ENCODE data around the gene CFAP410. TPM values are rescaled to one million over a fixed set of nuclear protein-coding genes. Genes with fewer than 3 reads are reported as not detected.

CFAP410 gene
- total RNA-seq, result 17.6 TPM

GRCh38 chr21:44338971-44339910 is at the start of gene CFAP410:
Gene CFAP410 (minus strand): TSS chr21:44339390. CDS start chr21:44339194, 196 bp downstream.
- Histone ChIP-seq H3K4me3 (ENCODE audit: low read length) (peak within 1 kb of the TSS; percentile 93), H3K4me1 (ENCODE audit: insufficient read depth, low read length) (peaks cover 18% of the 10 kb centered on the region), H3K9me3 (ENCODE audit: low read depth, low read length) (no peaks in the 10 kb centered on the region), H3K27me3 (ENCODE audit: insufficient read depth, low read length) (no peaks in the 10 kb centered on the region)

- Histone ChIP-seq H3K4me3 (ENCODE audit: low read length) (no peak overlapping the region), H3K4me1 (ENCODE audit: insufficient read depth, low read length) (no peaks in the 10 kb centered on the region), H3K9me3 (ENCODE audit: low read depth, low read length) (peaks cover 23% of the 10 kb centered on the region), H3K27me3 (ENCODE audit: insufficient read depth, low read length) (no peaks in the 10 kb centered on the region)
Measured at GRCh38 chr21:44384968-44385367, 45.8 kb upstream of the CFAP410 start.

- no peaks in the 10 kb centered on the region for H3K4me1 ChIP-seq (ENCODE audit: insufficient read depth, low read length)
- H3K9me3 ChIP-seq (ENCODE audit: low read depth, low read length), result peaks cover 23% of the 10 kb centered on the region
- no peaks in the 10 kb centered on the region for H3K27me3 ChIP-seq (ENCODE audit: insufficient read depth, low read length)
- no peak overlapping the region for H3K4me3 ChIP-seq (ENCODE audit: low read length)
Measured at GRCh38 chr21:44383216-44383615, 44.0 kb upstream of the CFAP410 start.

- Histone ChIP-seq H3K4me3 (ENCODE audit: low read length) (no peak overlapping the region), H3K4me1 (ENCODE audit: insufficient read depth, low read length) (no peaks in the 10 kb centered on the region), H3K9me3 (ENCODE audit: low read depth, low read length) (peaks cover 23% of the 10 kb centered on the region), H3K27me3 (ENCODE audit: insufficient read depth, low read length) (no peaks in the 10 kb centered on the region)
Measured at GRCh38 chr21:44382536-44382935, 43.3 kb upstream of the CFAP410 start.

GRCh38 chr21:44381874-44382273 is 42.7 kb upstream of the CFAP410 start:
- Histone ChIP-seq H3K4me3 (ENCODE audit: low read length) (no peak overlapping the region), H3K9me3 (ENCODE audit: low read depth, low read length) (peaks cover 23% of the 10 kb centered on the region), H3K27me3 (ENCODE audit: insufficient read depth, low read length) (no peaks in the 10 kb centered on the region), H3K4me1 (ENCODE audit: insufficient read depth, low read length) (no peaks in the 10 kb centered on the region)

GRCh38 chr21:44380876-44381275 is 41.7 kb upstream of the CFAP410 start:
- Histone ChIP-seq H3K27me3 (ENCODE audit: insufficient read depth, low read length) (no peaks in the 10 kb centered on the region), H3K4me3 (ENCODE audit: low read length) (no peak overlapping the region), H3K4me1 (ENCODE audit: insufficient read depth, low read length) (peaks cover 6% of the 10 kb centered on the region)

GRCh38 chr21:44379991-44380865 is 41.0 kb upstream of the CFAP410 start:
- Histone ChIP-seq H3K9me3 (ENCODE audit: low read depth, low read length) (peaks cover 17% of the 10 kb centered on the region), H3K4me3 (ENCODE audit: low read length) (no peak overlapping the region), H3K4me1 (ENCODE audit: insufficient read depth, low read length) (peaks cover 13% of the 10 kb centered on the region), H3K27me3 (ENCODE audit: insufficient read depth, low read length) (no peaks in the 10 kb centered on the region)

More at GRCh38 chr21:44380876-44381275, 41.7 kb upstream of the CFAP410 start:
- H3K9me3 ChIP-seq (ENCODE audit: low read depth, low read length), result peaks cover 23% of the 10 kb centered on the region

- Histone ChIP-seq H3K9me3 (ENCODE audit: low read depth, low read length) (peaks cover 10% of the 10 kb centered on the region), H3K27me3 (ENCODE audit: insufficient read depth, low read length) (no peaks in the 10 kb centered on the region), H3K4me1 (ENCODE audit: insufficient read depth, low read length) (peaks cover 20% of the 10 kb centered on the region), H3K4me3 (ENCODE audit: low read length) (no peak overlapping the region)
Measured at GRCh38 chr21:44379515-44379848, 40.3 kb upstream of the CFAP410 start.

GRCh38 chr21:44378646-44379514 is 39.7 kb upstream of the CFAP410 start:
- H3K4me3 ChIP-seq (ENCODE audit: low read length), result no peak overlapping the region
- peaks cover 4% of the 10 kb centered on the region for H3K9me3 ChIP-seq (ENCODE audit: low read depth, low read length)
- peaks cover 26% of the 10 kb centered on the region for H3K4me1 ChIP-seq (ENCODE audit: insufficient read depth, low read length)
- no peaks in the 10 kb centered on the region for H3K27me3 ChIP-seq (ENCODE audit: insufficient read depth, low read length)

- H3K4me1 ChIP-seq (ENCODE audit: insufficient read depth, low read length), result peaks cover 32% of the 10 kb centered on the region
- no peaks in the 10 kb centered on the region for H3K27me3 ChIP-seq (ENCODE audit: insufficient read depth, low read length)
- no peaks in the 10 kb centered on the region for H3K9me3 ChIP-seq (ENCODE audit: low read depth, low read length)
- no peak overlapping the region for H3K4me3 ChIP-seq (ENCODE audit: low read length)
Measured at GRCh38 chr21:44377922-44378645, 38.9 kb upstream of the CFAP410 start.

- H3K4me3 ChIP-seq (ENCODE audit: low read length), result no peak overlapping the region
- no peaks in the 10 kb centered on the region for H3K9me3 ChIP-seq (ENCODE audit: low read depth, low read length)
- peaks cover 32% of the 10 kb centered on the region for H3K4me1 ChIP-seq (ENCODE audit: insufficient read depth, low read length)
- H3K27me3 ChIP-seq (ENCODE audit: insufficient read depth, low read length), result no peaks in the 10 kb centered on the region
Measured at GRCh38 chr21:44377201-44377921, 38.2 kb upstream of the CFAP410 start.

- Histone ChIP-seq H3K27me3 (ENCODE audit: insufficient read depth, low read length) (no peaks in the 10 kb centered on the region), H3K4me3 (ENCODE audit: low read length) (no peak overlapping the region), H3K9me3 (ENCODE audit: low read depth, low read length) (no peaks in the 10 kb centered on the region), H3K4me1 (ENCODE audit: insufficient read depth, low read length) (peaks cover 32% of the 10 kb centered on the region)
Measured at GRCh38 chr21:44376606-44377005, 37.4 kb upstream of the CFAP410 start.

- Histone ChIP-seq H3K27me3 (ENCODE audit: insufficient read depth, low read length) (no peaks in the 10 kb centered on the region), H3K9me3 (ENCODE audit: low read depth, low read length) (no peaks in the 10 kb centered on the region), H3K4me1 (ENCODE audit: insufficient read depth, low read length) (peaks cover 32% of the 10 kb centered on the region), H3K4me3 (ENCODE audit: low read length) (no peak overlapping the region)
Measured at GRCh38 chr21:44375761-44376241, 36.6 kb upstream of the CFAP410 start.

Data from mononuclear cell (primary cell).